ENCODE data around the gene ZNF423. TPM values are rescaled to one million over a fixed set of nuclear protein-coding genes. Genes with fewer than 3 reads are reported as not detected.

ZNF423 gene
- total and polyA plus RNA-seq, 9 of the 15 experiments (the other 6 are each of a cell fraction or from before 2014, with no cell fraction given): not detected

GRCh38 chr16:49757559-49758069 lies 98.3 kb downstream of the ZNF423 start:
- DNase-seq (ENCODE audit: extremely low read depth in 1 of 4, low spot score in 3 of 4): no peak
- no peaks in the 10 kb centered on the region for H3K9me1 ChIP-seq (ENCODE audit: control insufficient read depth, insufficient read depth, low read length)
- no TSS peak for BruUV-seq (replicated peaks)
- no peak overlapping the region for H2AFZ ChIP-seq (ENCODE audit: low read depth, low read length)
- H3K27ac ChIP-seq (ENCODE audit: extremely low read depth, low read depth, low read length): no peak overlapping the region
- WGBS (ENCODE audit: insufficient coverage, low coverage, missing lambda C conversion rate): under 1% methylated on average over 8 of the region's 9 CpGs
- intact Hi-C loops (cut with micrococcal nuclease) (no loop called here), in situ Hi-C loops (cut with MboI) (no loop called here)
- ChIA-PET POLR2A (no interaction called here), CTCF (ENCODE audit: low intra/inter-chr PET ratio) (no interaction called here)
- no peaks in the 10 kb centered on the region for H3K79me2 ChIP-seq (ENCODE audit: control insufficient read depth, insufficient read depth, low read length)
- H4K20me1 ChIP-seq (replicated peaks; ENCODE audit: control insufficient read depth, insufficient read depth, low read length): 0 out of 2 replicates have a peak, but pooled peaks cover 6% of the 10 kb centered on the region
- no peak overlapping the region for H3K4me2 ChIP-seq (ENCODE audit: insufficient read depth, low read length)
- H3K9me3 ChIP-seq (replicated peaks; ENCODE audit: control insufficient read depth, insufficient read depth, low read depth, low read length): no peaks in the 10 kb centered on the region
- H3K27me3 ChIP-seq (ENCODE audit: control insufficient read depth in 2 of 2, insufficient read depth in 2 of 2, low read length in 2 of 2): peaks cover 11 to 51% of the 10 kb centered on the region in 2 experiments; a peak in 3 of 5 replicates
- FAIRE-seq: no peak
- H3K4me1 ChIP-seq (replicated peaks in 1 of 2; ENCODE audit: control insufficient read depth in 2 of 2, insufficient read depth in 2 of 2, low read length in 2 of 2): no peaks in the 10 kb centered on the region; a peak in 1 of 5 replicates
- no peak overlapping the region for H3K9ac ChIP-seq (ENCODE audit: insufficient read depth in 1 of 2, low read depth in 2 of 2, low read length in 2 of 2)
- no peaks in the 10 kb centered on the region for H3K36me3 ChIP-seq (ENCODE audit: control insufficient read depth, insufficient read depth, low read length)
- ATAC-seq: no peak
- H3K4me3 ChIP-seq: no peak overlapping the region
- TF ChIP-seq ZNF830 (CRISPR knock-in tag; IDR thresholded peaks at IDR 0.05) (no peak), ZNF586 (CRISPR knock-in tag; conservative IDR thresholded peaks at IDR 0.05) (no peak), ATF3 (IDR thresholded peaks at IDR 0.05) (no peak), ATF3 (CRISPR knock-in tag; conservative IDR thresholded peaks at IDR 0.05) (no peak), ZBED1 (IDR thresholded peaks at IDR 0.05) (no peak), NFRKB (IDR thresholded peaks at IDR 0.05; ENCODE audit: low read depth) (no peak), ARID4B (CRISPR knock-in tag; IDR thresholded peaks at IDR 0.05) (no peak), USF1 (CRISPR knock-in tag; IDR thresholded peaks at IDR 0.05) (no peak), MCM3 (IDR thresholded peaks at IDR 0.05) (no peak), HDAC6 (IDR thresholded peaks at IDR 0.05; ENCODE audit: low read depth, low read length) (no peak), ZNF444 (CRISPR knock-in tag; IDR thresholded peaks at IDR 0.05) (no peak), ZNF165 (CRISPR knock-in tag; IDR thresholded peaks at IDR 0.05; ENCODE audit: borderline replicate concordance) (no peak), ZFPM2 (CRISPR knock-in tag; IDR thresholded peaks at IDR 0.05) (no peak), SMARCA4 (IDR thresholded peaks at IDR 0.05) (no peak), E2F6 (IDR thresholded peaks at IDR 0.05; ENCODE audit: borderline replicate concordance in 1 of 2, extremely low read depth in 1 of 2, insufficient read depth in 1 of 2, insufficient read length in 1 of 2, low read depth in 1 of 2, low read length in 1 of 2, poor library complexity in 1 of 2, severe bottlenecking in 1 of 2) (no peak), ZKSCAN3 (CRISPR knock-in tag; IDR thresholded peaks at IDR 0.05) (no peak), CCAR2 (IDR thresholded peaks at IDR 0.05; ENCODE audit: low read depth, low read length) (no peak)
